ENCODE measurements around the gene SULT4A1.
A peak's percentile ranks its signal among the peaks of the same experiment; 100 is the strongest.
"Not testable (repeated sequence)": the region's sequence is repeated elsewhere in the genome, so short reads cannot be mapped to it uniquely, and the experiment has no call there.

The SULT4A1 gene

DNA sequence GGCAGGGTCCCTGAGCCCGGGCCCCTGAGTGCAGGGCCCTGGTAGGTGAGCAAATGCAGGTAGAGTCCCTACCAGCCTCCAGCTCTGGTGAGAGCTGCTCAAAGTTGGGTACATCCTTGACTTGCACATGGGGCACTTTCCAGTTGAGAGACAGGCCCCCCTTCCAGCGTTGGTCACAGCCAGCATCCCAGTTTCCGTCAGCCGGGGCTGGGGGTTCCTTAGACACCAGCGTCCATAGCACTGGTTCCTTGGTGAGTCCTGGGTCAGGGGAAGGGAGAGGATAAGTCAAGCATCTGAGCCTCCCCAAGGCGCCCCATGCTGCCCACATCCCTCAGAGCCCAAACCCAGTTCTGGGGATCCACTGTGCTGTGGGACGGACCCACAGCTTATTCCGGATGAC, 23.9 kb upstream of the SULT4A1 start:
- DNase-seq (ENCODE audit: low read depth): no peak

DNA sequence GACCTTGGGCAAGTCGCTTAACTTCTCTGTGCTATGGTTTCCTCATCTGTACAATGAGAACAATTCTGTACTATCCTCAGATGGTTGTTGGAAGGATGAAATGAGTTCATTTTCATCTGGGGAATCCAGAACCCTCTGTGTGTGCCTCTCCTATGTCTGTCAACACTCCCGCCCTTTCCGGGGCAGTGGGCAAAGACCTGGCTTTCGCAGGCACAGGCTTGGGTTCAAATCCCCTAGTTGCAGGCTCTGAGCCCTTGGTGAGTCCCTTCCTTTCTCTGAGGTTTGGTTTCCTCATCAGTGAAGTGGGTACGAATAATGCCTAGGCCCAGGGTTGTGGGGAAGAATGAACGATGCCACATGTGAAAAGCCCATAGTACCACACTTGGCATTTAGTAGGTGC, 23.5 kb upstream of the SULT4A1 start:
- no peak for DNase-seq (ENCODE audit: low read depth)

DNA sequence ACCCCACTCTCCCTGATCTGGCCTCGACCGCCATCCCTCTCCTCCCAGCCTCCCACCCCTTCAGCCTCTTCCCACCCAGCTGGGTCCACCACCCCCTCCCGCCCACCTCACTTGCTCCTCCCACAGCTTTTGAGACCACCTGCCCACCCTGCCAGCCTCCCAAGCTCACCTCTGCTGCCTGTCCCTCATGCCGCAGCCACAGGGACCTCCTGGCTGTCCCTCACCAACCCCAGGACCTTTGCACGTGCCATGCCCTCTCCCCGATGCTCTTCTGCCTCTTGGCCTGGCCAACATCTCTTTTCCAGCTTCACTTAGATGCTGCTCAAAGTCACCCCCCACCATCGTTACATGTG, 23.0 kb upstream of the SULT4A1 start:
- DNase-seq (ENCODE audit: low read depth): no peak

DNA sequence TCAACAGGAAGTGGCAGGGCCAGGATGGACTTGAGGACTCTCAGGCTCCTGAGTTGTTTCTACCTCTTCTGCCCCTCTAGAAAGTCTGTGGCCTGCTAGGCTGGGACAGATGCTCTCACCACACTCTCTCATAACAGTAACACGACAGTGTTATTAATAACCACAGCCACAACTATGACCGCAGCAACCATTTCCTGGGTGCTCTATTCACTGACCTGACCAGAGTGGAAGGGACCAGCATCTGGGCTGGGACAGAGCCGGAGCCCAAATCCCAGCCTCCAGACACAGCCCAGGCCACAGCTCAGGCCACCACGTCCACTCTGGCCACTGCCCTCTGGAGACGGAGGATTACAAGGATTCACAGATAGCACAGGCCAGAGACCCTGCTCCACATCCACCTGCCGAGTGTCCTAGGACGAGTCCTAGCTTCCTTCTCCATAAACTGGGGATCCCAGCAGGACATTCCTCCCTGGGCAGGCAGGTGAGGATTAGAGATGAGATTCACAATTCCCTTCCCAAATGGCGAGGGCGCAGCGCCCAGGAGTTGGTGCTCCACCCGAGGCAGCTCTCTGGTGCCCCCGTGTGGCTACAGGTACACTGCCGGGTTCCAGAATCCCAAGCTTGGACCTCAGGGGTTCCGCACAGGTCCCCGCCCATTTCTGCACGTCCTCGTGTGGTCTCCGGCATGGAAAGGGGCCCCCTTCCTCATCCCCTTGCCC, 22.4 kb upstream of the SULT4A1 start:
- DNase-seq (ENCODE audit: low read depth): no peak

DNA sequence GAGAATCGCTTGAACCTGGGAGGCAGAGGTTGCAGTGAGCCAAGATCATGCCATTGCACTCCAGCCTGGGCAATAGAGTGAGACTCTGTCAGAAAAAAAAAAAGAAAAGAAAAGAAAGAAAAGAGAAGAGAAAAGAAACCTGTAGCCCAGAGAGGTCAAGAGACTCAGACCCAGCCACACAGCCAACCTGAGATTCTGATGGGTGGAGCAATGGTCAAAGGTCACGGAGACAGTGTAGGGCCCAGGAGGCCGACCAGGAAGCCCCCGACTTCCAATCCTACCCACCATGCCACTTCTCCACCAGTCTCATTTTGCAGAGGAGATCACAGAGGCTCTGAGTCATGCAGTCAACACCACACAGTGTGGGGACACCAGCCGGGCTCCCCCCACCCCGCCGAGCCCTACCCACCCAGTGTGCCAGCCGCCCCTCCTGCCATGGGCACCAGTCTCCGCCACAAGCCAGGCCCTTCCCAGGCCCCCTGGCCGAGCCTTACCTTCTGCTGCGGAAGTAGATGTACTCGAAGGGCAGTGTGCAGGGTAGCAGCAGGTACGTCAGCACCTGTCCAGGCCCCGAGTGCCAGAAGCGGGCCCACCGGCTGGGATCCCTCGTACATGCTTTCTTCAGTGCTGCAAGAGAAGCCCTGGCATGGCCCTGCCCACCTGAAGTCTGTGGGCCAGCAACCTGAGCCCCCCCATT, 21.6 kb upstream of the SULT4A1 start:
- DNase-seq (ENCODE audit: low read depth): no peak

DNA sequence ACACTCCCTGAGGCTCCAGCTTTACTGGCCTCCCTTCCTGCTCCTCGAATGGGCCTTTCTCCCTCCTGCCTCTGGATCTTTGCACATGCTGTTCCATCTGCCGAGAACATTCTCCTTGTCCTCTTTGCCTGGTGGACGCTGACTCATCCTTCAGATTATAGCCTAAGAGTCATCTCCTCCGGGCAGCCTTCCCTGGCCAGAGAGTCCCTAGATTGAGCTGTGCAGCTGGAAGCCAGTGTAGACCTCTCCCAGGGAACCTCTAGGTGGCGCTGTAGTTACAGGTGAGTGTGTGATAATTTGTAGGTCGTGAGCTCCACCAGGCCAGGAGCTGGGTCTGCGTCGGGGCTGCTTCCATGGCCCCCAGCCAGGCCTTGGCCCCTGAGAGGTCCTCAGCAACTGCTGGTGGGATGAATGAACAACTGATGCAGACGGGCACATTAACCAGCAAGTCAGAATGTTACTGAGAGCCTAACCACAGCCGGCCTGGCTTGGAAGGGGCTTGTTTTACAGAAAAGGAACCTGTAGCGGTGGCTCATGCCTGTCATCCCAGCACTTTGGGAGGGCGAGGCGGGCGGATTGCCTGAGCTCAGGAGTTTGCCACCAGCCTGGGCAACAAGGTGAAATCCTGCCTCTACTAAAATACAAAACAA, 20.8 kb upstream of the SULT4A1 start:
- DNase-seq (ENCODE audit: low read depth): no peak

DNA sequence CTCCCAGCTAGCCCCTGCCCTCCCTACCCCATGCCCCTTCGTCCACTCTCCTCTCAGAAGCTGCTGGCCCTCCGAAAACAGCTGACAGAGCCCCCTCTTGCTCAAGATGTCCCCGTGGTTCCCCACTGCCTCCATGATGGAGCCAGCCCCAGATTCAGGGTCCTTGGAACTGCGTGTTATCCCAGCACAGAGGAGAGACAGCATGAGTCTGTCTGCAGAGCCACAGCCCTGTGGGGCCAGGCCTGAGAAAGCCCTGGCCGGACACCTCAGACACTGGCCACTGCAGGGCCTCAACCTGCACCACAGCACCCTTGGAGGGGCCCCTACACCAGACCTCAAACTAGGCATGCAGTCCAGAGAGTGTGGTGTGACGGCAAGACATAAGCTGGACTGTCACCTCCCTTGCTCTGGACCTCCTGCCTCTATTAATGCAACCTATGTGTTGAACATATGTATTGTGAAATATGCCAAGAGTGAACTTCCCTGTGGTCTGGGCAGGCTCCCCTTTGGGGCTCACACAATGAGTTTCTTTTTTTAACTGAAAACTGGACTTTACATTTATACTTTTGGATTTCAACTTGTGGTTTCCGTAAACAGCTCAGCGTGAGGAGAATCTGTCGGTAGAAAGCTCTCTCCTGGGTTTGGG, 19.9 kb upstream of the SULT4A1 start:
- DNase-seq (ENCODE audit: low read depth): no peak

DNA sequence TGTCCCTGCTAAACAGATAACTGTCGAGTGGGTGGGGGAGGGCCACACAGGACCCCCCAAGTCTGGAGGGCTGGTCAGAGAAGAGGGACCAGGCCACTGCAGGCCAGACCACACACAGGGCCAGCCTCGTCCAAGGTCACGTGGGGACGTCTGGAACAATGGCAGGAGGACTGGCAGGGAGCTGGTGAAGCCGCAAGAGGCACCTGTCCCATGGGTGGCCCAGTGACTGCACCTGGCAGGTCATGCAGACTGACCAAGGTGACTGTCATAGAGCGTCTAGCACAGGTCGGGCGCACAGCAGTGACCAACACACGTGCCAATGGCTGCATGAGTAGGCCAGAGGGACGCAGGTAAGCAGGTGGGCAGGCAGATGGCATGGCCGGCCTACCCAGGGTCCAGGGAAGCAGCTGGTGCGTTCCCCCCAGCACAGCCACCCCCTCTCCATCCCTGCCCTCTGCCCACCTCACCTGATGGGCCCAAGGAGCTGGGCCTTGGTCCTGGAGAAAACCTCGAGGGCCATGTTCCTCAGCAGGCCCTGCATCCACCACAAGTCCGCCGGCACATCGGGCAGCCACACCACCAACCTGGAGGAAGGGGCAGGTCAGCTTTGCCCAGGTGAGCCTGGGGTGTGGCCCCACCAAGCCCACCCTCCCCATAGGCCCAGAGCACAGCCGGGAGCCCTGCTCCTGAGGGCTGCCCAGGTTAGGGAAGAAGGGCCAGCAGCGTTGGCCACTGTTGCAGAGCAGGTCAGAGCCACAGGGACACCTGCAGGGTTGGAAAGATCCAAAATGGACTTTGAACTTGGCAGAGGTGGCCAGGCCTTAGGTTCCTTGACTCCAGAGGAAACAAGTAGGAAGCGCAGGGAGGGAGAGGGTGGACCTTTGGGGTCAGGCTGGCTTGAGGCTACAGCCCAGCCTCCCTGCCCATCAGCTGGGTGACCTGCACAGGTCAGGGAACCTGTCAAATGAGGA, 19.1 kb upstream of the SULT4A1 start:
- DNase-seq (ENCODE audit: low read depth): no peak

DNA sequence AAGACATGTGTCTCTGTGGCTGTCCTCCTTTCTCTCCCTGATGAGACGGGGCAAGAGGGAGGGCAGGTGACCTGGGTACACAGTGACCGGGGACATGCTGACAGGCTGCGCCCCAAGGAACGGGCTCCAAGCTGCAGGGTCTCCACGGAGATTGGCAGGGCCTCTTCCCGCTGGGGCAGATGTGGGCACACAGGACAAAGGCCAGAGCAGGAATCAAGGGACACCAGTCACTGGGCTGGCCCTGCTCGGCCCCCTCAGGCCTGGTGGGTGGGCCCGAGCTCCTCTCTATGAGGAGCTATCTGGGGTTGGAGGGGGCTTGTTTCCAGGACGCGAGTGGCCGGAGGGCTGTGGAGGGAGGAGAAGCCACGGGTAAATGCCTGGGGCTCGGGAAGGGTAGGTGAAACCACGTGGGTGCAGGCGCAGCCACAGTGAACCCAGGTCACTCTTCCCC, 18.3 kb upstream of the SULT4A1 start:
- DNase-seq (ENCODE audit: low read depth): no peak

DNA sequence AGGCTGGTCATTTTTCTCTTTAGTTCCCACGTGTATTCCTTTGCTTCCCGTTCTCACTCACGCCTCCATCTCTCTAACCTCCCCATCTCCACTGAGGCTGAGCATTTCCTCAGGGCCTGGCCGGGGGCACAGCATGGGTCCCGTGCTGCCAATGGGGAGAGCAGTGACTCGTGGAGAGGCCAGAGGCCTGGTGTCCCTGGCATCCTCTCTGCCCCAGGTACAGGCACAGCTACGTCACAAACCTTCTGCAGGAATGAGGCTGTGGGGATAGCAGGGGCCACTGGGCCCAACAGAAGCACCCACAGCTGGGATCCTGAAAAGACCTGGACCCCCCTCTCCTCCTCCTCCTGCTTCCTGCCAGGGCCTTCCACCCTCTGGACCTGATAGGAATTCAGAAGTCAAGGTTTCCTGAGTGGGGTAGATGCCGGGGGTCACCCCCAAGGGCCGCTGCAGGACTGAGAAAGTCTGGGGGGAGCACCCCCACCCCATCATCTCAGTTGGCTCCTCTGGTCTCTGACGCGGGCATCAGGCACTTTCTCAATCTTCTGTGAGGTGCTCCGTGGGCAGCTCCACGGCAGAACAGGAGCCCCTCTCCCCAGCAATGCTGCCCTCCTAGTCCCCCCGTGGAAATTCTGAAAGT, 17.7 kb upstream of the SULT4A1 start:
- no peak for DNase-seq (ENCODE audit: low read depth)

DNA sequence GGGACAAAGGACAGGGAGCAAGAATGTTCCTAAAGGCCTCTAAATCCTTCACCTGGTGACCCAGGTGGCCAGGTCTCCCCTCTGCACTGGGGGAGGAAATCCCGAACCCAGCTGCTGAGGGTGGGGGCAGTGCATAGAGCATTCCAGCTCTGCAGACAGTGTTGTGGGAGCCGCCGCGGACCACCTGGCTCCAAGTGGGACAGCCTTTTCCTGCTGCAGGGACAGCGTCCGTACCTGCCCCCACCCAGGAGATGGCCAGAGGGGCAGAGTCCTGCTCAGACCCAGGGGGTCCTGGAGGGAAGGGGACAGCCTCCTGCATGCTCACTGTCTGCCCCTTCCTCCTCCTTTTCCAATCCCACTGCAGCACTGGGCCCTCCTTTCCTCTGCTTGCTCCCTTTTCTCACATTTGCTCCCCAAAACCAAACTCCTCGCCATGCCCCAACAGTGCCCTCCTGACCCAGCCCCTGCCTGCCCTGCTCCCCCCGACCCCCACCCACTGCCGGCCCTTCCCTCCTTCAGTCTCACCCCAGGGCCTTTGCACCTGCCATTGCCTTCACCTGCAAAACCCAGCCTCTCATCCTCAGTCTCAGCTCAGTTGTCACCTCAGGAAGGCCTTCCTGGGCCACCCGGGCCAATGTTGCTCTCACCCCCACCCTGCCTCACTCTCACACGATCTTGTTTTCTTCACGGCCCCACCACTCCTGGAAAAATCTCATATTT, 16.7 kb upstream of the SULT4A1 start:
- no peak for DNase-seq (ENCODE audit: low read depth)

DNA sequence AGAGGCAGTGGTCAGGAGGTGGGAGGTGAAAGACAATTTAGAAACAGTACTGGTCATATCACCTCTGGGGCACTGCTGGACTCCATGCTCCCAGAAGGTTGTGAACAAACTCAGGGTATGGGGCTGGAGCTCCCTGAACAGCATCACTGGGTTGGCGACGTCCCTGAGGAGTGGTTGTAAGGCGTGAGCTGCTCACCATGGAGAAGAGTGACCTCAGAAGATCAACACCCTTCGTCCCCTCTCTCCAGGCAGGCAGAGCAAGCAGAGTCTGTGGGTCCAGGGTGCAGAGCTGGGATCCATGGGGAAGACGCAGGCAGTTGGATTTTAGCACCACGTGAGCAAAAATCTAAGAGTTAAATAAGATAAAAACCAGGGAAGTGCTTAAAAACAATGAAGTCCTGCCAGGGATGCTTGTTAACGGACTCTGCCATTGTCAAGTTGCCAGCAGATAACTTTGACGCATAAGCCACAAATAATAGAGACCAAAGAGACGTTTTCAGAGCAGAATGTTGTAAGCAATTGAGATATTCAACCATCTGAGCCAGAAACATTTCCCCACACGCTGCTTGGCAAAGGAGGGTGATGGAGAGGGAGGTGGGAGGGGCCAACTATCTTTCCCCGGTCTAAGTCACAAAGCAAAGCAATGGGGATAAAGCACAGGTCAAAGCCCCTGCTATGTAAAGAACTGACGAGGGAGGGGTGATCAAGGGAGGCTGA, 15.9 kb upstream of the SULT4A1 start:
- DNase-seq (ENCODE audit: low read depth): no peak

DNA sequence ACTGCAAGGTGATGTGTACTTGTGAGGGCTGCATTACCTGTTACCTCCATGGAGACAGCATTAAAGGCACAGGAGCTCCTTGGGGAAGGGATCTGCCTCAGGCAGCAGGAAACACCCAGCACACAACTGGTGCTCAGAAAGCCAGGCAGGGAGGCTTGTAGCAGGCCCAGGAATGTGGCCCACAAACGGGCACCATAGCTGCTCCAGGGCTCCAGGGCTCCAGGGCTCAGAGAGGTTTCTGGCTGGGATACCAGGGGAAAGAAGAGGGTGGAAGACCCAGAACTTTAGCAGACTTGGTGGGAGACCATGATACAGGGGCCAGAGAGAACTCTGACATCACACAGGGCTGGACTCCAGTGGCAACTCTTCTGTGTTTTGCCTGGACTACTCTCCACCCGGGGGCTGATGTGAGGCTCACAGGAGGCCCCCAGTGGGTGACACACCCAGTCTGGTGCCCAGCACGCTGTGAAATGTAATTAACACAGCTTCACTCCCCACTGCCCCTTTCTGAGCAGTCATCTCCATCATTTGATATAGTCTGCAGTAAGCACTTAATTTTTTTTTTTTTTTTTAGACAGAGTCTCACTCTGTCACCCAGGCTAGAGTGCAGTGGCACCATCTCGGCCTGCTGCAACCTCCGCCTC, 14.7 kb upstream of the SULT4A1 start:
- DNase-seq (ENCODE audit: low read depth): no peak

DNA sequence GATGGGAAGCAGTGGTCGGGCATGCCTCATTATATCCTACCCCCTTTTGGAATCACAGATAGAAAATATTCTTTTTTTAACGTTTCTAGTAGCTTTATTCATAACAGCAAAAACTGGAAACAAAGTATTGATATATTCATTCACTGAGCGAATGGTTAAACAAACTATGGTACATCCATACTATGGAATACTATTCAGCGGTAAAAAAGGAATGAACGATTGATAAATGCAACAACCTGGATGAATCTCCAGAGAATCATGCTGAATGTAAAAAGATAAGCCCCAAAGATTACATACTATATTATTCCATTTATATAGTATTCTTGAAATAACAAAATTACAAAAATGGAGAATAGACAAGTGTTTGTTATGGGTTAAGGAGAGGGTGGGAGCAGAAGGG, 7.5 kb upstream of the SULT4A1 start:
- DNase-seq (ENCODE audit: low read depth): no peak

DNA sequence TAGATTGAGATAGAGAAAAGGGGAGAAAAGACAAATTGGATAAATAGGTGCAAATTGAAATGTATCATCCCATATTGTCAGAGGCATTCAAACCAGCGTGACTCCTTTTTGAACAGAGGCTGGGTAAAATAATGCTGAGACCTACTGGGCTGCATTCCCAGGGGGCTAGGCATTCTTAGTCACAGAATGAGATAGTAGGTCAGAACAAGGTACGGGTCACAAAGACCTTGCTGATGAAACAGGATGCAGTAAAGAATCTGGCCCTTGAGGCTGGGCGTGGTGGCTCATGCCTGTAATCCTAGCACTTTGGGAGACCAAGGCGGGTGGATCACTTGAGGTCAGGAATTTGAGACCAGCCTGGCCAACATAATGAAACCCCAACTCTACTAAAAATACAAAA, 6.7 kb upstream of the SULT4A1 start:
- not testable (repeated sequence) for DNase-seq (ENCODE audit: low read depth)

DNA sequence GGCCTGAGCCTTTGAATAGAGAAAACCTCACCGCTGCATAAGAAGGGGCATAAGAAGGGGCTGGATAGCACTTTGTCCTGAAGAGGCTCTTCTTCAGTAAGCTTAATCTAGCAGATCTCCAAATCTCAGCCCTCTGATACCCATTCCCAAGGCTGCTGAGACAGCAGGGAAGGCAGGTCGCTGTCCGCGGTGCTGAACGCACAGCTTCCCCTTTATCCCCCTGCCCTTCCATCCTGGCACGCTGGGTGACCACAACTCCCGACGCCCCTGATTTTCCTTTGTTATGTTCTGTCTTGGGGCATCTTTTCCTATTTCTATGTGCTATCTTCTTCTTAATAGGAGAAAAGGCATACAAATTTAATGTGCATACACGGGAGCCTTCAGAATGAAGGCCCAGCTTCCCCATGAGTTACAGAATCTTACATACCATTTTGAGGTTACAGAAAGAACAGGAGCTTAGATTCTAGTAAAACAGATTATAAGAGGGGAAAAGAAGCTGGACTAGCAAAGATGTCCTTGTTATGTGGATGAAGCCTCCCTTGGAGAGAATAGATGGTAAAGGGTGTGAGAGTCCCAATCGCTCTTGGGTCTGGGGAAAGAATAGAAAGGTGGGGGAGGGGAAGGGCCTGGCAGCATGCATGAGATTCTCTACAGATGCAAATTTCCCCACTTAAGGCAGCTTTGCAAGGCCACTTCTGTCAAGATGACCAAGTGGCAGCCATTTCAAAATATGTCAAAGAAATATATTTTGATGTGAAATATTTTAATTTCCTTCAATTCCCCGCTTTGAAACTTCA, 5.7 kb upstream of the SULT4A1 start:
- DNase-seq (ENCODE audit: low read depth): peak; percentile 25

DNA sequence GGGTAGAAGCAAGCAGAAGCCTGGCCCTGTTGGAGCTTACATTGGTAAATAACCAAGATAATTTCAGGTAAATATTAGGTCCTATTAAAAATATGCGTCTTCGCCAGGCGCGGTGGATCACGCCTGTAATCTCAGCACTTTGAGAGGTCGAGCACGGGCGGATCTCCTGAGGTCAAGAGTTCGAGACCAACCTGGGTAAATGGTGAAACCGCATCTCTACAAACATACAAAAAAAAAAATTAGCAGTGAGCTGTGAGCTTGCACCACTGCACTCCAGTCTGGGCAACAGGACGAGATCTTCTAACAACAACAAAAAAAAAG, 529 bp upstream of the SULT4A1 start:
- DNase-seq (ENCODE audit: low read depth): no peak

DNA sequence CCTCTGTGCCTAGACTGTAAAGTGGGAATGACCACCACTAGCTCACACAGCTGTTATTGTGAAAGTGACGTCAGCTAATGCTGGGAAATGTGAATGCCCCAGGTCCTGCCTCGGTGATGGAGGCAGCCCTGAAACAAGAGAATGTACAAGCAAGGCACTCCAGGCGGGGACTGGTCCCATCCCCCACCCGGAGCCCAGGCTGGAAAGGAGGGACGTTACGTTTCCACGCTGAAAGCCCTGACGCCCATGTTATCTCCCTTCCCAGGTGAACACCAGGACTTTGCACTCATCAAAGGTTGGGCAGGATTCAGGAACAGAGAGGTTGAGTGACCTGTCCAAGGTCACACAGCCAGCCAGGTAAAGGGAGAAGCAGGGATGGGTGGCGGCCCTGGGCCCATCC, 784 bp downstream of the SULT4A1 start:
- DNase-seq (ENCODE audit: low read depth): no peak

DNA sequence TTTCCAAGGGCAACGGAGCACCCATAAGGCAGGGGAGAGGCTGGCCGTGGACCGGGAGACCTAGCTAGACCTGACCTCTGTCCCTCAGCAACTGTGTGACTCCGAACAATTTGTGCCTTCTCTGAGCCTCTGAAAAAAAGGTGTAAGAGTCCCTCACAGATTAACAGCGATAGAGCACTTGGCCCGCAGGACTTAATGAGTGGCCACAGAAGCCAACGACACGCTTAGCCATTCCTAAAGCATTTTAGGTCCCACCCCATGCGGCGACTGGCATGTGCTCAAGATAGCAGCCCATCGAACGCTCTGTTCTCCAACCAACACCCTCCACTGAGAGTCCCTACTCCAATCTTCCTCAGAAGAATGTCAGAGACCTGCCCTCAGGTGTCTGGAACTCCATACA, 1.5 kb downstream of the SULT4A1 start:
- no peak for DNase-seq (ENCODE audit: low read depth)
